ENCODE results near the gene DOCK2. TPM values are rescaled to one million over a fixed set of nuclear protein-coding genes. Genes with fewer than 3 reads are reported as not detected.

Gene DOCK2
- total RNA-seq, 1 experiment from 2014 or later = 0.26 TPM

DNA sequence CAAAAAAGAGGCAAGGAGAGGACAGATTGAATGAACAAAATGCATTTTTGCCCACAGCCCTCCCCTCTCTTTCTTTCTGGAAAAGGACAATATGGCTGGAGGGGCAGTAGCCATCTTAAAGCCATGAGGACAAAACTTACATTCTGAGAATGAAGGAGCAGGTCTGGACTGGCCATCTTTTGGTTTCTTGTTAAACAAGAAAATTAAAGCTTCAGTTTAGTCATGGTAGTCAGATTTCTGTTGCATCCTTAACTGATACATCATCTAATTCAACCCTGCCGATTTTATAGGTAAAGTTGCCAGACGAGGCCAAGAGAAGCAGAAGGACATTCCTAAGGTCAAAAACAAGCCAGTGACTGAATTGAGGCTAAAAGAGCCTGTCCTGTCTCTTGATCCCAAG lies 374.7 kb downstream of the DOCK2 start:
- TF ChIP-seq, protein P1, sequence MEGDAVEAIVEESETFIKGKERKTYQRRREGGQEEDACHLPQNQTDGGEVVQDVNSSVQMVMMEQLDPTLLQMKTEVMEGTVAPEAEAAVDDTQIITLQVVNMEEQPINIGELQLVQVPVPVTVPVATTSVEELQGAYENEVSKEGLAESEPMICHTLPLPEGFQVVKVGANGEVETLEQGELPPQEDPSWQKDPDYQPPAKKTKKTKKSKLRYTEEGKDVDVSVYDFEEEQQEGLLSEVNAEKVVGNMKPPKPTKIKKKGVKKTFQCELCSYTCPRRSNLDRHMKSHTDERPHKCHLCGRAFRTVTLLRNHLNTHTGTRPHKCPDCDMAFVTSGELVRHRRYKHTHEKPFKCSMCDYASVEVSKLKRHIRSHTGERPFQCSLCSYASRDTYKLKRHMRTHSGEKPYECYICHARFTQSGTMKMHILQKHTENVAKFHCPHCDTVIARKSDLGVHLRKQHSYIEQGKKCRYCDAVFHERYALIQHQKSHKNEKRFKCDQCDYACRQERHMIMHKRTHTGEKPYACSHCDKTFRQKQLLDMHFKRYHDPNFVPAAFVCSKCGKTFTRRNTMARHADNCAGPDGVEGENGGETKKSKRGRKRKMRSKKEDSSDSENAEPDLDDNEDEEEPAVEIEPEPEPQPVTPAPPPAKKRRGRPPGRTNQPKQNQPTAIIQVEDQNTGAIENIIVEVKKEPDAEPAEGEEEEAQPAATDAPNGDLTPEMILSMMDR (conservative IDR thresholded peaks at IDR 0.05; ENCODE audit: low read depth, low read length) = no peak
- TF ChIP-seq EZH2phosphoT487 (IDR thresholded peaks at IDR 0.05; ENCODE audit: borderline replicate concordance, low read length) = no peak
- TF ChIP-seq EZH2 (IDR thresholded peaks at IDR 0.05; ENCODE audit: low read length, unreplicated experiment) = no peak
- CTCF ChIA-PET = no interaction called here
- H3K9ac ChIP-seq (ENCODE audit: low read length) = no peak overlapping the region
- no peaks in the 10 kb centered on the region for H3K27me3 ChIP-seq (ENCODE audit: low read length)
- no peak overlapping the region for H3K4me3 ChIP-seq (ENCODE audit: low read length)
- BruUV-seq (replicated peaks) = no TSS peak
- no peaks in the 10 kb centered on the region for H3K4me1 ChIP-seq (ENCODE audit: insufficient read depth, low read length)
- H3K9me3 ChIP-seq (ENCODE audit: low read length) = no peaks in the 10 kb centered on the region
- H3K36me3 ChIP-seq (ENCODE audit: low read depth, low read length) = no peaks in the 10 kb centered on the region
- no peak overlapping the region for H3K4me2 ChIP-seq (ENCODE audit: low read length)
- no peaks in the 10 kb centered on the region for H3F3A ChIP-seq (ENCODE audit: low read length, unreplicated experiment)
- H3K9me2 ChIP-seq (replicated peaks; ENCODE audit: low read length) = no peaks in the 10 kb centered on the region
- H2AFZ ChIP-seq (ENCODE audit: low read length) = no peak overlapping the region
- intact Hi-C loops (cut with micrococcal nuclease) = no loop called here
- ATAC-seq = no peak
- H3K27ac ChIP-seq (ENCODE audit: low read length) = no peak overlapping the region
- POLR2A ChIA-PET (ENCODE audit: unreplicated experiment) = no interaction called here
- no peaks in the 10 kb centered on the region for H4K20me1 ChIP-seq (ENCODE audit: low read length)
- DNase-seq = no peak
- H3K79me2 ChIP-seq (ENCODE audit: low read length) = no peaks in the 10 kb centered on the region

DNA sequence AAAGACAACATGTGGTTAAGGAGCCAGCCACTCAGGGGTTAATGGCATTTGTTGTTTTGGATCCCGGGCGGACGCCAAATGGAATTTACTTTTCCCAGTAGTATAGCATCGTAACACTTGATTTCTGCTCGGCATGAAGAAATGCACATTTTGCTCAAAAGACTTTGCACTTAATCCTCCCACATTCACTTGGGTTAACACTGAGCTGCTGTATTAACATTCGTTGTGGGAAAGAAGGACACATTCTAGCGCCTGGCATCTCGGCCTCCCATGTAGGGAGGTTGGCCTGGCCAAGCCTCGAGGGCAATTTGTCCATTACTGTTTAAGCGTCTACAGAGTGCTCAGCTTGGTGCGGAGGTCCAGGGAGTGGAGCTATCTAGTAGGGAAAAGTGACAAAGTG lies 375.5 kb downstream of the DOCK2 start:
- CTCF ChIA-PET = no interaction called here
- H4K20me1 ChIP-seq (ENCODE audit: low read length) = no peaks in the 10 kb centered on the region
- ATAC-seq (no peak), DNase-seq (no peak)
- no peaks in the 10 kb centered on the region for H3K9me3 ChIP-seq (ENCODE audit: low read length)
- H3K27me3 ChIP-seq (ENCODE audit: low read length) = peaks cover 2% of the 10 kb centered on the region; the same call in 1 of the 2 replicates
- no peak overlapping the region for H3K4me3 ChIP-seq (ENCODE audit: low read length)
- H3K9me2 ChIP-seq (replicated peaks; ENCODE audit: low read length) = no peaks in the 10 kb centered on the region
- intact Hi-C loops (cut with micrococcal nuclease) = no loop called here
- H3F3A ChIP-seq (ENCODE audit: low read length, unreplicated experiment) = no peaks in the 10 kb centered on the region
- no peak overlapping the region for H2AFZ ChIP-seq (ENCODE audit: low read length)
- no peak overlapping the region for H3K4me2 ChIP-seq (ENCODE audit: low read length)
- H3K79me2 ChIP-seq (ENCODE audit: low read length) = no peaks in the 10 kb centered on the region
- H3K36me3 ChIP-seq (ENCODE audit: low read depth, low read length) = no peaks in the 10 kb centered on the region
- TF ChIP-seq EZH2 (IDR thresholded peaks at IDR 0.05; ENCODE audit: low read length, unreplicated experiment) = no peak
- TF ChIP-seq, protein P1 (conservative IDR thresholded peaks at IDR 0.05; ENCODE audit: low read depth, low read length) = no peak
- TF ChIP-seq EZH2phosphoT487 (IDR thresholded peaks at IDR 0.05; ENCODE audit: borderline replicate concordance, low read length) = no peak
- no peak overlapping the region for H3K9ac ChIP-seq (ENCODE audit: low read length)
- POLR2A ChIA-PET (ENCODE audit: unreplicated experiment) = no interaction called here
- H3K27ac ChIP-seq (ENCODE audit: low read length) = no peak overlapping the region
- H3K4me1 ChIP-seq (ENCODE audit: insufficient read depth, low read length) = no peaks in the 10 kb centered on the region
- no TSS peak for BruUV-seq (replicated peaks)

DNA sequence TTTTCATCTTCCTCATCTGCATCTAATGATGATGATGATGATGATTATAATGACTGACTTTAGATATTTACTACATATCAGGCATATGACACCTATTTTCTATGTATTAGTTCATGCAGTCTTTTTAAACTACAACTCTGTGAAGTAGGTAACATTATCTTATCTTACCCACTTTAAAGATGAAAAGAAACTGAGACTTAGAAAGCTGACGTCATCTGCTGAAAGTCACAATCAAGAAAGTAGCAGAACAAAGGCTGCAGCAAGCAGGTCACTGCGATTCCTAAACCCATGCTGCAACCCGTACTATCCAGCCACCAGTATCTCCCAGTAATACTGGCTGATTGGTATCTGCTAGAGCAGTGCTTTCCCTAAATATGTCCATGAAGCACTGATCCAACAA lies 383.3 kb downstream of the DOCK2 start:
- no peak overlapping the region for H3K4me2 ChIP-seq (ENCODE audit: low read length)
- ChIA-PET CTCF (no interaction called here), POLR2A (ENCODE audit: unreplicated experiment) (no interaction called here)
- no TSS peak for BruUV-seq (replicated peaks)
- TF ChIP-seq EZH2 (IDR thresholded peaks at IDR 0.05; ENCODE audit: low read length, unreplicated experiment) (no peak), EZH2phosphoT487 (IDR thresholded peaks at IDR 0.05; ENCODE audit: borderline replicate concordance, low read length) (no peak)
- TF ChIP-seq, protein P1 (conservative IDR thresholded peaks at IDR 0.05; ENCODE audit: low read depth, low read length) = no peak
- H3K9me2 ChIP-seq (replicated peaks; ENCODE audit: low read length) = no peaks in the 10 kb centered on the region
- no peaks in the 10 kb centered on the region for H3K9me3 ChIP-seq (ENCODE audit: low read length)
- intact Hi-C loops (cut with micrococcal nuclease) = no loop called here
- H3F3A ChIP-seq (ENCODE audit: low read length, unreplicated experiment) = no peaks in the 10 kb centered on the region
- no peak overlapping the region for H3K9ac ChIP-seq (ENCODE audit: low read length)
- ATAC-seq (no peak), DNase-seq (no peak)
- H3K4me3 ChIP-seq (ENCODE audit: low read length) = no peak overlapping the region
- no peaks in the 10 kb centered on the region for H3K36me3 ChIP-seq (ENCODE audit: low read depth, low read length)
- no peaks in the 10 kb centered on the region for H4K20me1 ChIP-seq (ENCODE audit: low read length)
- H3K79me2 ChIP-seq (ENCODE audit: low read length) = no peaks in the 10 kb centered on the region
- H3K4me1 ChIP-seq (ENCODE audit: insufficient read depth, low read length) = no peaks in the 10 kb centered on the region
- H3K27ac ChIP-seq (ENCODE audit: low read length) = no peak overlapping the region
- H3K27me3 ChIP-seq (ENCODE audit: low read length) = peaks cover 45% of the 10 kb centered on the region
- H2AFZ ChIP-seq (ENCODE audit: low read length) = no peak overlapping the region

Measured in PC-3 (cell line).